Stimulated activated naive CD8-positive, alpha-beta T cell treated with anti-CD3 and anti-CD28 coated beads, Interleukin-15, amount 100 ng/mL, for 72 hours (primary cell): ENCODE results near the gene TWSG1.
A peak's percentile ranks its signal among the peaks of the same experiment; 100 is the strongest.

ENCODE experiments used
- ATAC-seq: fragments of 150-1000 bp; cut with Tn5 transposase; 2 replicates; pipeline ENCODE4 v1.10.0; 2021; ENCODE audit warnings: mild to moderate bottlenecking, moderate library complexity
- DNase-seq, 2 donors: peaks; one replicate each; pipeline ENCODE4 v3.0.0; 2021 to 2022
- H3K27ac Mint-ChIP-seq, 2 donors: one replicate each; pipeline ENCODE4 v1.8.0; 2022; ENCODE audit warnings: mild to moderate bottlenecking in 2 of 2, mixed read lengths in 2 of 2, moderate library complexity in 2 of 2
- H3K27me3 Mint-ChIP-seq: one replicate; pipeline ENCODE4 v1.8.0; 2022; ENCODE audit warnings: mixed read lengths
- H3K4me1 Mint-ChIP-seq: one replicate; pipeline ENCODE4 v1.8.0; 2022; ENCODE audit warnings: mild to moderate bottlenecking, mixed read lengths
- H3K4me3 Mint-ChIP-seq, 2 donors: one replicate each; pipeline ENCODE4 v1.8.0; 2022; ENCODE audit warnings: mild to moderate bottlenecking in 2 of 2, mixed read lengths in 2 of 2, moderate library complexity in 1 of 2
- H3K9me3 Mint-ChIP-seq, 2 donors: one replicate each; pipeline ENCODE4 v1.8.0; 2022; ENCODE audit warnings: mixed read lengths in 2 of 2

Gene TWSG1

GRCh38 chr18:9325716-9326115 is 8.9 kb upstream of the TWSG1 start:
- Mint-ChIP-seq H3K9me3 (peaks cover 0 to 4% of the 10 kb centered on the region in 2 donors), H3K27ac (no peak overlapping the region), H3K4me1 (no peaks in the 10 kb centered on the region), H3K4me3 (no peak overlapping the region), H3K27me3 (peaks cover 18% of the 10 kb centered on the region)
- DNase-seq (no peak), ATAC-seq (no peak)

- no peak for DNase-seq
- ATAC-seq = no peak
- no peak overlapping the region for H3K4me3 Mint-ChIP-seq
- no peak overlapping the region for H3K27ac Mint-ChIP-seq
- H3K9me3 Mint-ChIP-seq = peaks cover 0 to 4% of the 10 kb centered on the region in 2 donors
- peaks cover 11% of the 10 kb centered on the region for H3K27me3 Mint-ChIP-seq
- no peaks in the 10 kb centered on the region for H3K4me1 Mint-ChIP-seq
Observed at GRCh38 chr18:9328776-9329175, 5.8 kb upstream of the TWSG1 start.

- Mint-ChIP-seq H3K9me3 (peaks cover 0 to 4% of the 10 kb centered on the region in 2 donors), H3K27me3 (peaks cover 11% of the 10 kb centered on the region), H3K4me3 (no peak overlapping the region), H3K4me1 (no peaks in the 10 kb centered on the region), H3K27ac (no peak overlapping the region)
- DNase-seq (no peak), ATAC-seq (no peak)
Observed at GRCh38 chr18:9329471-9329870, 5.1 kb upstream of the TWSG1 start.

DNA sequence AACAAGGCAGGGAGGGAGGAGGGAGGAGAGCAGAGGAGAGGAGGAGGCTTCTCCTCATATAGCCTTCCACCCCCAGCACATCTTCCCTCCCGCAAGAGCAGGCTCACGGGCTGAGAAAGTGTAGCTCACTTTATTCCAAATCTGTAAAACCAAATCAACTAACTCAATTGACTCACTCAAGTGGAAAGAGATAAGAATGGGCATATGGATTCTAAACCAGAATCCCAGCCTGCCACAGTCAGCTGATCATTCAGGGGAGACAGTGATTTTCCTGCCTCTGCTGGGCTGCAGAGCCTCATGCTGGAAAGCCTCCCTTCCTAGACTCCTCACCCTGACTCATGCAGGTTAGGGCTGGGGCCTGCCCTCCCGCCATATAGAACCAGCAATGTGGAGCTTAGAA is 4.2 kb upstream of the TWSG1 start:
- no peak overlapping the region for H3K27ac Mint-ChIP-seq
- no peak for ATAC-seq

GRCh38 chr18:9333441-9334328 is 888 bp upstream of the TWSG1 start:
- H3K9me3 Mint-ChIP-seq = peaks cover 0 to under 1% of the 10 kb centered on the region in 2 donors
- H3K4me1 Mint-ChIP-seq = peaks cover 22% of the 10 kb centered on the region
- ATAC-seq (peak; percentile 64), DNase-seq (no peak)
- peak overlapping the region; percentile 48 to 85 for H3K27ac Mint-ChIP-seq
- H3K27me3 Mint-ChIP-seq = no peaks in the 10 kb centered on the region
- H3K4me3 Mint-ChIP-seq = peak overlapping the region; percentile 87 to 91

More for the DNA sequence above, 4.2 kb upstream of the TWSG1 start:
- Mint-ChIP-seq H3K4me3 (no peak overlapping the region), H3K27me3 (peaks cover 11% of the 10 kb centered on the region), H3K4me1 (peaks cover 3% of the 10 kb centered on the region), H3K9me3 (peaks cover 0 to 4% of the 10 kb centered on the region in 2 donors)
- no peak for DNase-seq

- Mint-ChIP-seq H3K27ac (peak overlapping the region; percentile 65 to 76), H3K27me3 (no peaks in the 10 kb centered on the region), H3K4me3 (peak overlapping the region; percentile 87 to 91), H3K9me3 (no peaks in the 10 kb centered on the region), H3K4me1 (peaks cover 22% of the 10 kb centered on the region)
- peak; percentile 74 for ATAC-seq
- peak; percentile 58 for DNase-seq
Observed at GRCh38 chr18:9334973-9335696, 562 bp downstream of the TWSG1 start.

GRCh38 chr18:9335697-9336045 is 1.1 kb downstream of the TWSG1 start:
- no peaks in the 10 kb centered on the region for H3K27me3 Mint-ChIP-seq
- H3K9me3 Mint-ChIP-seq = no peaks in the 10 kb centered on the region
- DNase-seq (no peak), ATAC-seq (no peak)
- peaks cover 22% of the 10 kb centered on the region for H3K4me1 Mint-ChIP-seq
- H3K4me3 Mint-ChIP-seq = peak overlapping the region; percentile 87 to 91
- no peak overlapping the region for H3K27ac Mint-ChIP-seq

- no peaks in the 10 kb centered on the region for H3K27me3 Mint-ChIP-seq
- H3K27ac Mint-ChIP-seq = no peak overlapping the region
- ATAC-seq = no peak
- no peak overlapping the region for H3K4me3 Mint-ChIP-seq
- H3K9me3 Mint-ChIP-seq = no peaks in the 10 kb centered on the region
- no peak for DNase-seq
- peaks cover 22% of the 10 kb centered on the region for H3K4me1 Mint-ChIP-seq
Observed at GRCh38 chr18:9336827-9337226, 2.3 kb downstream of the TWSG1 start.

GRCh38 chr18:9337873-9338272 is 3.3 kb downstream of the TWSG1 start:
- H3K4me3 Mint-ChIP-seq = no peak overlapping the region
- no peaks in the 10 kb centered on the region for H3K9me3 Mint-ChIP-seq
- H3K4me1 Mint-ChIP-seq = peaks cover 22% of the 10 kb centered on the region
- ATAC-seq (no peak), DNase-seq (no peak)
- H3K27ac Mint-ChIP-seq = no peak overlapping the region
- H3K27me3 Mint-ChIP-seq = no peaks in the 10 kb centered on the region

GRCh38 chr18:9340472-9340871 is 5.9 kb downstream of the TWSG1 start:
- Mint-ChIP-seq H3K4me3 (no peak overlapping the region), H3K9me3 (peaks cover 0 to 4% of the 10 kb centered on the region in 2 donors), H3K27me3 (no peaks in the 10 kb centered on the region), H3K4me1 (peaks cover 19% of the 10 kb centered on the region), H3K27ac (no peak overlapping the region)
- ATAC-seq = no peak
- DNase-seq = no peak

GRCh38 chr18:9343577-9343976 is 9.0 kb downstream of the TWSG1 start:
- DNase-seq = no peak
- peaks cover 0 to 4% of the 10 kb centered on the region in 2 donors for H3K9me3 Mint-ChIP-seq
- H3K27me3 Mint-ChIP-seq = no peaks in the 10 kb centered on the region
- peaks cover 12% of the 10 kb centered on the region for H3K4me1 Mint-ChIP-seq
- no peak overlapping the region for H3K4me3 Mint-ChIP-seq
- no peak for ATAC-seq
- H3K27ac Mint-ChIP-seq = no peak overlapping the region

DNA sequence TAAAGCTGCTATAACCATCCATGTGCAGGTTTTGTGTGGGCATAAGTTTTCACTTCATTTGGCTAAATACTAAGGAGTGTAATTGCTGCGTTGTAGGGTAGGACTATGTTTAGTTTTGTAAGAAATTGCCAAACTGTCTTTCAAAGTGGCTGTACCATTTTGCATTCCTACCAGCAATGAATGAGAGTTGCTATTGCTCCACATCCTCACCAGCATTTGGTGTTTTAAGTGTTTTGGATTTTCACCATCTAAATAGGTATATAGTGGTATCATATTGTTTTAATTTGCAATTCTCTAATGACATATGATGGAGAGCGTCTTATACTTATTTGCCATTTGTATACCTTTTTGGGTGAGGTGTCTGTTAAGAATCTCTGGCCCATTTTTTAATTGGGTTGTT is 12.2 kb downstream of the TWSG1 start:
- no peak overlapping the region for H3K4me3 Mint-ChIP-seq

GRCh38 chr18:9348079-9348671 is 13.6 kb downstream of the TWSG1 start:
- Mint-ChIP-seq H3K27ac (no peak overlapping the region), H3K9me3 (peaks cover 0 to 4% of the 10 kb centered on the region in 2 donors)
- no peak for ATAC-seq

More for the DNA sequence above, 12.2 kb downstream of the TWSG1 start:
- Mint-ChIP-seq H3K27ac (no peak overlapping the region), H3K9me3 (peaks cover 0 to 4% of the 10 kb centered on the region in 2 donors), H3K4me1 (peaks cover 24% of the 10 kb centered on the region), H3K27me3 (no peaks in the 10 kb centered on the region)
- no peak for DNase-seq
- ATAC-seq = no peak

GRCh38 chr18:9348766-9349165 is 14.2 kb downstream of the TWSG1 start:
- peaks cover 29% of the 10 kb centered on the region for H3K4me1 Mint-ChIP-seq
- H3K27me3 Mint-ChIP-seq = no peaks in the 10 kb centered on the region
- ATAC-seq (no peak), DNase-seq (no peak)
- no peak overlapping the region for H3K27ac Mint-ChIP-seq
- H3K9me3 Mint-ChIP-seq = no peaks in the 10 kb centered on the region
- peak overlapping the region in 1 of 2 donors; percentile 57 for H3K4me3 Mint-ChIP-seq

More at GRCh38 chr18:9348079-9348671, 13.6 kb downstream of the TWSG1 start:
- no peak for DNase-seq
- Mint-ChIP-seq H3K4me3 (peak overlapping the region; percentile 51 to 57), H3K27me3 (no peaks in the 10 kb centered on the region), H3K4me1 (peaks cover 24% of the 10 kb centered on the region)

DNA sequence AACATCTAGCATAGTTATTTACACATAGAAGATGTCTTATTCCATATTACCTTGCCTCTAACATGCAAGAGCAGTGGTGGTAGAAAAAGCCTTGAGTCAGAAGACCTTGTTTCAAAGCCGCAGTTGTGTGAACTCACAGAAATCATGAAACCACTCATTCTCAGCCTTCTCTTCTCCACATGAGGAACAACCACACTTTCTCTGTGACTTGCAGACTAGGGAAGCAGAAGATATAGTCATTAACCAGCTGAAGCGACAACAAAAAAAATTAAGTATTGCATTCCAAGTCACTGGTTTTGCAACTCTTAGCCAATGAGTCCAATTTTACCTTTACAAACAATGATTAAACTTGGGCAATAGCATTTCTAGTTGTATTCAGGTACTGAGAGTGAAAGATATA is 19.0 kb downstream of the TWSG1 start:
- H3K27me3 Mint-ChIP-seq = no peaks in the 10 kb centered on the region
- H3K4me1 Mint-ChIP-seq = peaks cover 25% of the 10 kb centered on the region
- peak overlapping the region in 1 of 2 donors; percentile 12 for H3K4me3 Mint-ChIP-seq
- no peak overlapping the region for H3K27ac Mint-ChIP-seq
- DNase-seq (no peak), ATAC-seq (peak; percentile 63)
- no peaks in the 10 kb centered on the region for H3K9me3 Mint-ChIP-seq

GRCh38 chr18:9354256-9354655 is 19.7 kb downstream of the TWSG1 start:
- Mint-ChIP-seq H3K4me3 (no peak overlapping the region), H3K27ac (peak overlapping the region in 1 of 2 donors; percentile 36), H3K27me3 (no peaks in the 10 kb centered on the region), H3K9me3 (no peaks in the 10 kb centered on the region), H3K4me1 (peaks cover 19% of the 10 kb centered on the region)
- DNase-seq = no peak
- no peak for ATAC-seq
